ENCODE results near the gene BACE1-AS.

Gene BACE1-AS

GRCh38 chr11:117333917-117334316 is 42.8 kb downstream of the BACE1-AS start:
- TF ChIP-seq CTCF (IDR thresholded peaks at IDR 0.05; ENCODE audit: low read depth, low read length, missing control alignments): no peak

GRCh38 chr11:117334896-117335295 is 43.8 kb downstream of the BACE1-AS start:
- no peak for DNase-seq
- no peak overlapping the region for H3K4me3 ChIP-seq (ENCODE audit: low read depth, low read length)
- no peak overlapping the region for H3K27ac ChIP-seq
- H3K36me3 ChIP-seq (replicated peaks): peaks cover 3% of the 10 kb centered on the region
- in situ Hi-C loops (cut with HindIII; ENCODE audit: low pct_ligation_motif_present, low sequenced_read_pairs): no loop called here
- TF ChIP-seq CTCF (IDR thresholded peaks at IDR 0.05; ENCODE audit: low read depth, low read length, missing control alignments): no peak
- H3K27me3 ChIP-seq (replicated peaks): no peaks in the 10 kb centered on the region

More at GRCh38 chr11:117333917-117334316, 42.8 kb downstream of the BACE1-AS start:
- in situ Hi-C loops (cut with HindIII; ENCODE audit: low pct_ligation_motif_present, low sequenced_read_pairs): no loop called here
- Histone ChIP-seq H3K27ac (no peak overlapping the region), H3K4me3 (ENCODE audit: low read depth, low read length) (no peak overlapping the region), H3K36me3 (replicated peaks) (peaks cover under 1% of the 10 kb centered on the region), H3K27me3 (replicated peaks) (no peaks in the 10 kb centered on the region)
- DNase-seq: no peak

GRCh38 chr11:117335399-117335798 is 44.3 kb downstream of the BACE1-AS start:
- in situ Hi-C loops (cut with HindIII; ENCODE audit: low pct_ligation_motif_present, low sequenced_read_pairs): no loop called here

GRCh38 chr11:117337076-117337475 is 45.9 kb downstream of the BACE1-AS start:
- Histone ChIP-seq H3K4me3 (ENCODE audit: low read depth, low read length) (no peak overlapping the region), H3K27me3 (replicated peaks) (no peaks in the 10 kb centered on the region), H3K27ac (no peak overlapping the region), H3K36me3 (replicated peaks) (peaks cover 7% of the 10 kb centered on the region)
- DNase-seq: no peak
- in situ Hi-C loops (cut with HindIII; ENCODE audit: low pct_ligation_motif_present, low sequenced_read_pairs): no loop called here
- no peak for TF ChIP-seq CTCF (IDR thresholded peaks at IDR 0.05; ENCODE audit: low read depth, low read length, missing control alignments)

More at GRCh38 chr11:117335399-117335798, 44.3 kb downstream of the BACE1-AS start:
- no peak for DNase-seq
- H3K4me3 ChIP-seq (ENCODE audit: low read depth, low read length): no peak overlapping the region
- peaks cover 6% of the 10 kb centered on the region for H3K36me3 ChIP-seq (replicated peaks)
- no peaks in the 10 kb centered on the region for H3K27me3 ChIP-seq (replicated peaks)
- no peak overlapping the region for H3K27ac ChIP-seq
- TF ChIP-seq CTCF (IDR thresholded peaks at IDR 0.05; ENCODE audit: low read depth, low read length, missing control alignments): no peak

Data from brain microvascular endothelial cell (primary cell).